Progenitor cell of endocrine pancreas (in vitro differentiated cells): ENCODE data around the gene SFSWAP. TPM values are rescaled to one million over a fixed set of nuclear protein-coding genes. Genes with fewer than 3 reads are reported as not detected.

Experiments
- DNase-seq: peaks from one replicate; pipeline ENCODE4 v3.0.0; 2021; ENCODE audit warnings: low spot score; ENCODE audit not compliant: unreplicated experiment
- H3K27ac Mint-ChIP-seq: 2 replicates; pipeline ENCODE4 v1.8.0; 2021; ENCODE audit warnings: mild to moderate bottlenecking, moderate library complexity, mixed read lengths
- H3K27me3 Mint-ChIP-seq: 2 replicates; pipeline ENCODE4 v1.8.0; 2021; ENCODE audit warnings: mixed read lengths
- H3K36me3 Mint-ChIP-seq: 2 replicates; pipeline ENCODE4 v1.8.0; 2022; ENCODE audit warnings: mixed read lengths; ENCODE audit not compliant: insufficient read depth
- H3K4me1 Mint-ChIP-seq: 2 replicates; pipeline ENCODE4 v1.8.0; 2021; ENCODE audit warnings: low read depth, mixed read lengths
- H3K4me3 Mint-ChIP-seq: 2 replicates; pipeline ENCODE4 v1.8.0; 2021; ENCODE audit warnings: low read depth, mild to moderate bottlenecking, moderate library complexity, mixed read lengths
- H3K9me3 Mint-ChIP-seq: 2 replicates; pipeline ENCODE4 v1.8.0; 2021; ENCODE audit warnings: low read depth, mixed read lengths
- total RNA-seq: library from RNA; stranded (reverse); gene quantifications from 2 replicates; pipeline ENCODE4 v1.2.1, GENCODE V29; 2021
- TF ChIP-seq, protein P1 (sequence below): fragments of 200-600 bp; sonication (generic); IDR thresholded peaks from one replicate; pipeline ENCODE4 v1.5.0; 2021; ENCODE audit warnings: antibody characterized with exemption, mild to moderate bottlenecking; ENCODE audit not compliant: unreplicated experiment

SFSWAP gene
- total RNA-seq, 1 donor from 2014 or later, result 62.1 TPM

DNA sequence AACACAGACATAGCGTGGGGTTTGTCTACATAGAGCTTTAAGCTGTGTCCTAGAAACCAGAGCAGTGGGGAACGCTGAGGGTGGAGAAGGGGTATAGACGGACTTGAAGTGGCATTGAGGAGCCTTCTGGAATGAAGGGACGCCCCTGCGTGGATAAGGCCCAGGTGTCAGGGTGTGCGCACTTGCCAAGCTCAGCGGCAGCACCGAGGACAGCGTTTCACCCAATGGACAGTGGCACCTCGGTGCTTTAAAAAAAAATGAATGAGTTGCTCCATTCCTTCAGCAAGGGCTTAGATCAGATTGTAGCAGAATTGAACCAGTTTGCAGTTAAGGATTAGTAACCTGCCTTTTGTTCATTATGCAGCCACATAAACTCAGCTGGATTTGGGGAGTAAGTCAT lies 83.7 kb downstream of the SFSWAP start:
- H3K27me3 Mint-ChIP-seq, result no peaks in the 10 kb centered on the region
- H3K9me3 Mint-ChIP-seq, result no peaks in the 10 kb centered on the region
- peaks cover 34% of the 10 kb centered on the region for H3K36me3 Mint-ChIP-seq
- no peak for DNase-seq
- TF ChIP-seq, protein P1, sequence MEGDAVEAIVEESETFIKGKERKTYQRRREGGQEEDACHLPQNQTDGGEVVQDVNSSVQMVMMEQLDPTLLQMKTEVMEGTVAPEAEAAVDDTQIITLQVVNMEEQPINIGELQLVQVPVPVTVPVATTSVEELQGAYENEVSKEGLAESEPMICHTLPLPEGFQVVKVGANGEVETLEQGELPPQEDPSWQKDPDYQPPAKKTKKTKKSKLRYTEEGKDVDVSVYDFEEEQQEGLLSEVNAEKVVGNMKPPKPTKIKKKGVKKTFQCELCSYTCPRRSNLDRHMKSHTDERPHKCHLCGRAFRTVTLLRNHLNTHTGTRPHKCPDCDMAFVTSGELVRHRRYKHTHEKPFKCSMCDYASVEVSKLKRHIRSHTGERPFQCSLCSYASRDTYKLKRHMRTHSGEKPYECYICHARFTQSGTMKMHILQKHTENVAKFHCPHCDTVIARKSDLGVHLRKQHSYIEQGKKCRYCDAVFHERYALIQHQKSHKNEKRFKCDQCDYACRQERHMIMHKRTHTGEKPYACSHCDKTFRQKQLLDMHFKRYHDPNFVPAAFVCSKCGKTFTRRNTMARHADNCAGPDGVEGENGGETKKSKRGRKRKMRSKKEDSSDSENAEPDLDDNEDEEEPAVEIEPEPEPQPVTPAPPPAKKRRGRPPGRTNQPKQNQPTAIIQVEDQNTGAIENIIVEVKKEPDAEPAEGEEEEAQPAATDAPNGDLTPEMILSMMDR, result no peak
- H3K4me3 Mint-ChIP-seq, result no peak overlapping the region
- peaks cover 4% of the 10 kb centered on the region for H3K4me1 Mint-ChIP-seq
- H3K27ac Mint-ChIP-seq, result peak overlapping the region; percentile 24

DNA sequence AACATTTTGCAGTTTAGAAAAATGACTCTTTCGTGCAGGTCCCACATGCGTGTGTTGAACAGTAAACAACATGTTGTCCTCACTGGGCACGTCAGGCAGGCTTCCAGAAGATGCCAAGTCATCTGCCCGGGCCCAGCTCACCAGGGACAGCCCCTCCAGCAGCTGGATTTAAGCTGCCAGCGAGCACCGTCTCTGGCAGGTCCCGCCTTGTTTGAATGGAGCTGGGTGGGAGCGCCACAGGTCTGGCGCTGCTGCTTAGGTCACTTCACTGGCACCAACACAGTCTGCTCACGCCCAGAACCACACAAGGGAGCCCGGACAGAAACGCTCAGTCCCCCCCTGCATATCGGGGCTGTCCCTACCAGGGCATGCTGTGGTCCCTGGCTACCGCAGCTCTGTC lies 84.2 kb downstream of the SFSWAP start:
- Mint-ChIP-seq H3K4me1 (peaks cover 4% of the 10 kb centered on the region), H3K27me3 (no peaks in the 10 kb centered on the region), H3K9me3 (no peaks in the 10 kb centered on the region), H3K27ac (no peak overlapping the region), H3K36me3 (peaks cover 29% of the 10 kb centered on the region), H3K4me3 (no peak overlapping the region)
- DNase-seq, result no peak
- TF ChIP-seq, protein P1, result no peak

DNA sequence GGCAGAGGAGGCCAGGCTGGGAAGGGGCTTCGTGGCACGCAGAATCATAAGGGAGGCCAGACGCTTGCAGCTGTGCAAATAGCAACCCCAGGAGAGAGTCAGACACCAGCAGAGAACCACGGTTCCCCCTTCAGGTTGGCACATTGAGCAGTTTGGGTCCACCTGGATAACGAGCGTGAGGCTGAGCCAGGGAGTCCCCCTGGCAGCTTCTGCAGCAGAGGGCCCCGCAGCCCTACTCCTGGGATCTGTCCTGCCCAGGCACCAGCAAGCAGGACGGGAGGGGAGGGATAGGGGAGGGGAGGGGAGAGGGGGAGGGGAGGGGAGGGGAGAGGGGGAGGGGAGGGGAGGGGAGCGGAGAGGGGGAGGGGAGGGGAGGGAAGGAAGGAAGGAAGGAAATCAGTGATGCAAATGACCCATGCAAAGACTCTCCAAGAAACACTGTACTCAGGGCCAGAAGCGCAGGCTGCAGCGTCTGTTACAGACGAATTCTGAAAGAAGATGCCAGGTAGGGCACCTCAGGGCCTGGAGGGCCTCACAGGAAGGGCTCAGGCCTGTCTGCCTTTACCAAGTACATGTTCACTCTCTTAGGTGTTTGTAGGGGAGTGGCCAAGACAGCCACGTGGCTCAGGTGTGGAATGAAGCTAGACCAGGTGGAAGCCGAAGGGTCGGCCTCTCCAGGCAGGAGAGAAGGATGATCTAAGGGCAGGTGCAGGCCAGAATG lies 85.0 kb downstream of the SFSWAP start:
- H3K36me3 Mint-ChIP-seq, result peaks cover 24% of the 10 kb centered on the region
- TF ChIP-seq, protein P1, result no peak
- H3K4me3 Mint-ChIP-seq, result no peak overlapping the region
- no peaks in the 10 kb centered on the region for H3K9me3 Mint-ChIP-seq
- H3K4me1 Mint-ChIP-seq, result peaks cover 4% of the 10 kb centered on the region
- no peak overlapping the region for H3K27ac Mint-ChIP-seq
- no peak for DNase-seq
- no peaks in the 10 kb centered on the region for H3K27me3 Mint-ChIP-seq

DNA sequence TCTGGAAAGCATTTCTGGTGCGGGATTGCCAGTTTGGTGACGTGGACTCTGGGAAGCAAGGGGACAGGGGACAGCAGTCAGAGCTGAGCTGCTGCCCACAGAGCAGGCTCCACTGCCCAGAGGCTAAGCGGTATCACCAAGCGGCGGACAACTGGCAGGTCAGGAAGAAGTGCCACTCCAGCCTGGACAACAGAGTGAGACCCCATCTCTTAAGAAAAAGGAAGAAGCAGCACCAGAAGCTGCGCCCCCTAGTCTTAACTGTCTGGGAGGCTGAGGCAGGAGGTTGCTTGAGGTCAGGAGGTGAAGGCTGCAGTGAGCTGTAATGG lies 85.5 kb downstream of the SFSWAP start:
- no peak overlapping the region for H3K27ac Mint-ChIP-seq
- TF ChIP-seq, protein P1, result no peak
- H3K27me3 Mint-ChIP-seq, result no peaks in the 10 kb centered on the region
- H3K4me1 Mint-ChIP-seq, result peaks cover 4% of the 10 kb centered on the region
- no peak overlapping the region for H3K4me3 Mint-ChIP-seq
- DNase-seq, result no peak
- peaks cover 24% of the 10 kb centered on the region for H3K36me3 Mint-ChIP-seq
- no peaks in the 10 kb centered on the region for H3K9me3 Mint-ChIP-seq

DNA sequence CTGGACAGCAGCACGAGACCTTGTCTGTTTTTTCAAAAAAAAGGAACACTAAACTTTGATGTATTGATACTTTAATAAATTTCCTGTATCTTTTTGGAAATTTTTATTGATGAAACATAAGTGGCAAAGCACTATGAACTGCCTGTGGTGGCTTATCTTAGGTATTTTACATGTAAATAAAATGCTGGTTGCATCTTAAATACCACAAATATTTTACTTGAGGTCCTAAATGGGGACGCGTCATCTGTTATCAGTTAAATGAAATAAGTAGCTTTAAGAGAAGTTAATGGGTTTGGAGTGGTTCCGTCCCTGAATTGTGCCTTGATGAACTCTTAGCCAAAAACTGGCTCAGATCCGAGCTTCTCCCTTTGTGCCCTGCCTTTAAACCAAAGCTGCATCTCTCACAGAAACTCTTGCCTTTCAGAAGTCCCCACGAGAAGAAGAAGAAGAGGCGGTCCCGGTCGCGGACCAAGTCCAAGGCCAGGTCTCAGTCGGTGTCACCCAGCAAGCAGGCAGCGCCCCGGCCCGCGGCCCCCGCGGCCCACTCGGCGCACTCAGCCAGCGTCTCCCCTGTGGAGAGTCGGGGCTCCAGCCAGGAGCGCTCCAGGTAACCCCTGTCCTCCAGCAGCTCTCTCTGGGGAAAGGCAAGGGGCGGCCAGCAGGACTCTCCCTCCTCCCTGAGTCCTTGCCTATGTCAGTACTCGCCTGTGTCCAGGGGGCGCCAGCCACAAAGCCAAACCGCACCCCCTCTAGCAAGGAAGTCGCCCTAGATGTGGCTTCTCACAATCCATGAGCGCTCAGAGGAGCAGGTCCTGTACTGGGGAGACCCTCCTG lies 86.1 kb downstream of the SFSWAP start:
- Mint-ChIP-seq H3K9me3 (no peaks in the 10 kb centered on the region), H3K4me3 (no peak overlapping the region), H3K27me3 (no peaks in the 10 kb centered on the region), H3K4me1 (peaks cover 4% of the 10 kb centered on the region), H3K27ac (no peak overlapping the region), H3K36me3 (peaks cover 22% of the 10 kb centered on the region)
- no peak for DNase-seq
- TF ChIP-seq, protein P1, result no peak
